ENCODE data around the gene KCTD10.

Gene KCTD10

GRCh38 chr12:109504068-109504467 is 27.0 kb upstream of the KCTD10 start:
- Histone ChIP-seq H3K4me3 (no peak overlapping the region), H3K4me1 (peaks cover 12% of the 10 kb centered on the region), H3K9me3 (no peaks in the 10 kb centered on the region), H3K36me3 (replicated peaks) (peaks cover 46% of the 10 kb centered on the region), H3K27me3 (ENCODE audit: low read depth) (no peaks in the 10 kb centered on the region)
- in situ Hi-C loops (cut with MboI; ENCODE audit: low sequenced_read_pairs), result no loop called here
- DNase-seq (ENCODE audit: low spot score in 2 of 2), result peak; percentile 17 to 57

- Histone ChIP-seq H3K36me3 (replicated peaks) (peaks cover 46% of the 10 kb centered on the region), H3K4me3 (no peak overlapping the region), H3K27me3 (ENCODE audit: low read depth) (no peaks in the 10 kb centered on the region), H3K4me1 (peaks cover 12% of the 10 kb centered on the region), H3K9me3 (no peaks in the 10 kb centered on the region)
- peak; percentile 32 to 87 for DNase-seq (ENCODE audit: low spot score in 2 of 2)
- in situ Hi-C loops (cut with MboI; ENCODE audit: low sequenced_read_pairs), result no loop called here
These were observed 26.5 kb upstream of the KCTD10 start for GRCh38 chr12:109503611-109504010.

GRCh38 chr12:109502332-109502731 is 25.2 kb upstream of the KCTD10 start:
- no peaks in the 10 kb centered on the region for H3K9me3 ChIP-seq
- H3K4me3 ChIP-seq, result no peak overlapping the region
- H3K27me3 ChIP-seq (ENCODE audit: low read depth), result no peaks in the 10 kb centered on the region
- H3K36me3 ChIP-seq (replicated peaks), result peaks cover 50% of the 10 kb centered on the region
- in situ Hi-C loops (cut with MboI; ENCODE audit: low sequenced_read_pairs), result no loop called here
- H3K4me1 ChIP-seq, result peaks cover 12% of the 10 kb centered on the region
- no peak for DNase-seq (ENCODE audit: low spot score in 2 of 2)

GRCh38 chr12:109501299-109501698 is 24.2 kb upstream of the KCTD10 start:
- no peaks in the 10 kb centered on the region for H3K9me3 ChIP-seq
- in situ Hi-C loops (cut with MboI; ENCODE audit: low sequenced_read_pairs), result no loop called here
- DNase-seq (ENCODE audit: low spot score in 2 of 2), result no peak
- H3K27me3 ChIP-seq (ENCODE audit: low read depth), result no peaks in the 10 kb centered on the region
- peaks cover 12% of the 10 kb centered on the region for H3K4me1 ChIP-seq
- no peak overlapping the region for H3K4me3 ChIP-seq
- H3K36me3 ChIP-seq (replicated peaks), result peaks cover 46% of the 10 kb centered on the region

GRCh38 chr12:109500406-109501185 is 23.5 kb upstream of the KCTD10 start:
- H3K4me1 ChIP-seq, result peaks cover 12% of the 10 kb centered on the region

GRCh38 chr12:109497675-109498074 is 20.6 kb upstream of the KCTD10 start:
- H3K9me3 ChIP-seq, result no peaks in the 10 kb centered on the region
- peaks cover 36% of the 10 kb centered on the region for H3K36me3 ChIP-seq (replicated peaks)
- H3K4me3 ChIP-seq, result no peak overlapping the region
- DNase-seq (ENCODE audit: low spot score in 2 of 2), result no peak
- no peaks in the 10 kb centered on the region for H3K27me3 ChIP-seq (ENCODE audit: low read depth)
- H3K4me1 ChIP-seq, result no peaks in the 10 kb centered on the region
- in situ Hi-C loops (cut with MboI; ENCODE audit: low sequenced_read_pairs), result no loop called here

More at GRCh38 chr12:109500406-109501185, 23.5 kb upstream of the KCTD10 start:
- Histone ChIP-seq H3K4me3 (no peak overlapping the region), H3K9me3 (no peaks in the 10 kb centered on the region), H3K36me3 (replicated peaks) (peaks cover 46% of the 10 kb centered on the region), H3K27me3 (ENCODE audit: low read depth) (no peaks in the 10 kb centered on the region)
- in situ Hi-C loops (cut with MboI; ENCODE audit: low sequenced_read_pairs), result no loop called here
- DNase-seq (ENCODE audit: low spot score in 2 of 2), result no peak

- Histone ChIP-seq H3K27me3 (ENCODE audit: low read depth) (no peaks in the 10 kb centered on the region), H3K4me1 (no peaks in the 10 kb centered on the region), H3K4me3 (no peak overlapping the region), H3K36me3 (replicated peaks) (peaks cover 41% of the 10 kb centered on the region), H3K9me3 (no peaks in the 10 kb centered on the region)
- in situ Hi-C loops (cut with MboI; ENCODE audit: low sequenced_read_pairs), result no loop called here
- DNase-seq (ENCODE audit: low spot score in 2 of 2), result no peak
These were observed 19.2 kb upstream of the KCTD10 start for GRCh38 chr12:109496306-109496705.

GRCh38 chr12:109495012-109495411 is 17.9 kb upstream of the KCTD10 start:
- no peaks in the 10 kb centered on the region for H3K9me3 ChIP-seq
- in situ Hi-C loops (cut with MboI; ENCODE audit: low sequenced_read_pairs), result no loop called here
- no peaks in the 10 kb centered on the region for H3K4me1 ChIP-seq
- H3K27me3 ChIP-seq (ENCODE audit: low read depth), result no peaks in the 10 kb centered on the region
- DNase-seq (ENCODE audit: low spot score in 2 of 2), result no peak
- H3K36me3 ChIP-seq (replicated peaks), result peaks cover 46% of the 10 kb centered on the region
- no peak overlapping the region for H3K4me3 ChIP-seq

- Histone ChIP-seq H3K27me3 (ENCODE audit: low read depth) (no peaks in the 10 kb centered on the region), H3K36me3 (replicated peaks) (peaks cover 52% of the 10 kb centered on the region)
- in situ Hi-C loops (cut with MboI; ENCODE audit: low sequenced_read_pairs), result no loop called here
These were observed 17.3 kb upstream of the KCTD10 start for GRCh38 chr12:109494348-109494881.

GRCh38 chr12:109493938-109494337 is 16.8 kb upstream of the KCTD10 start:
- H3K9me3 ChIP-seq, result no peaks in the 10 kb centered on the region
- no peak overlapping the region for H3K4me3 ChIP-seq
- H3K36me3 ChIP-seq (replicated peaks), result peaks cover 56% of the 10 kb centered on the region
- H3K27me3 ChIP-seq (ENCODE audit: low read depth), result no peaks in the 10 kb centered on the region
- in situ Hi-C loops (cut with MboI; ENCODE audit: low sequenced_read_pairs), result no loop called here
- no peaks in the 10 kb centered on the region for H3K4me1 ChIP-seq
- DNase-seq (ENCODE audit: low spot score in 2 of 2), result no peak

More at GRCh38 chr12:109494348-109494881, 17.3 kb upstream of the KCTD10 start:
- H3K4me1 ChIP-seq, result no peaks in the 10 kb centered on the region
- H3K9me3 ChIP-seq, result no peaks in the 10 kb centered on the region
- no peak for DNase-seq (ENCODE audit: low spot score in 2 of 2)
- H3K4me3 ChIP-seq, result no peak overlapping the region

GRCh38 chr12:109493090-109493489 is 16.0 kb upstream of the KCTD10 start:
- Histone ChIP-seq H3K4me1 (no peaks in the 10 kb centered on the region), H3K9me3 (no peaks in the 10 kb centered on the region), H3K36me3 (replicated peaks) (peaks cover 59% of the 10 kb centered on the region), H3K4me3 (no peak overlapping the region), H3K27me3 (ENCODE audit: low read depth) (no peaks in the 10 kb centered on the region)
- DNase-seq (ENCODE audit: low spot score in 2 of 2), result no peak
- in situ Hi-C loops (cut with MboI; ENCODE audit: low sequenced_read_pairs), result no loop called here

GRCh38 chr12:109492371-109492770 is 15.3 kb upstream of the KCTD10 start:
- peaks cover 58% of the 10 kb centered on the region for H3K36me3 ChIP-seq (replicated peaks)
- no peaks in the 10 kb centered on the region for H3K27me3 ChIP-seq (ENCODE audit: low read depth)
- H3K4me1 ChIP-seq, result no peaks in the 10 kb centered on the region
- no peaks in the 10 kb centered on the region for H3K9me3 ChIP-seq
- in situ Hi-C loops (cut with MboI; ENCODE audit: low sequenced_read_pairs), result no loop called here
- no peak overlapping the region for H3K4me3 ChIP-seq
- no peak for DNase-seq (ENCODE audit: low spot score in 2 of 2)

GRCh38 chr12:109491671-109492070 is 14.6 kb upstream of the KCTD10 start:
- peaks cover 65% of the 10 kb centered on the region for H3K36me3 ChIP-seq (replicated peaks)
- DNase-seq (ENCODE audit: low spot score in 2 of 2), result no peak
- no peaks in the 10 kb centered on the region for H3K4me1 ChIP-seq
- H3K9me3 ChIP-seq, result no peaks in the 10 kb centered on the region
- H3K27me3 ChIP-seq (ENCODE audit: low read depth), result no peaks in the 10 kb centered on the region
- H3K4me3 ChIP-seq, result no peak overlapping the region
- in situ Hi-C loops (cut with MboI; ENCODE audit: low sequenced_read_pairs), result no loop called here

GRCh38 chr12:109489955-109490565 is 13.0 kb upstream of the KCTD10 start:
- in situ Hi-C loops (cut with MboI; ENCODE audit: low sequenced_read_pairs), result no loop called here
- no peak overlapping the region for H3K4me3 ChIP-seq
- no peaks in the 10 kb centered on the region for H3K9me3 ChIP-seq
- no peaks in the 10 kb centered on the region for H3K27me3 ChIP-seq (ENCODE audit: low read depth)
- peaks cover 70% of the 10 kb centered on the region for H3K36me3 ChIP-seq (replicated peaks)
- H3K4me1 ChIP-seq, result no peaks in the 10 kb centered on the region
- DNase-seq (ENCODE audit: low spot score in 2 of 2), result no peak

Data from HAP-1 (cell line).